NOMO-1 treated with DMSO at 0.1 percent for 48 hours (cell line): ENCODE results near the gene SH3BGR.

ENCODE experiments used
- DNase-seq: peaks from one replicate; lab custom pipeline; 2025; ENCODE audit not compliant: unreplicated experiment; lab: John Stamatoyannopoulos, UW

SH3BGR gene

GRCh38 chr21:39511102-39511501, 59.3 kb downstream of the SH3BGR start:
- DNase-seq = no peak

- no peak for DNase-seq
Measured at GRCh38 chr21:39513735-39514134, 62.0 kb downstream of the SH3BGR start.

- DNase-seq = no peak
Measured at GRCh38 chr21:39515684-39516472, 64.1 kb downstream of the SH3BGR start.

GRCh38 chr21:39518055-39518846, 66.5 kb downstream of the SH3BGR start:
- DNase-seq = peak; percentile 54

GRCh38 chr21:39518847-39519210, 67.1 kb downstream of the SH3BGR start:
- DNase-seq = no peak

- no peak for DNase-seq
Measured at GRCh38 chr21:39519835-39520234, 68.1 kb downstream of the SH3BGR start.

- no peak for DNase-seq
Measured at GRCh38 chr21:39523399-39523798, 71.6 kb downstream of the SH3BGR start.

GRCh38 chr21:39523915-39524314, 72.1 kb downstream of the SH3BGR start:
- no peak for DNase-seq

GRCh38 chr21:39525129-39525528, 73.4 kb downstream of the SH3BGR start:
- no peak for DNase-seq

- DNase-seq = no peak
Measured at GRCh38 chr21:39525601-39526000, 73.8 kb downstream of the SH3BGR start.

- DNase-seq = no peak
Measured at GRCh38 chr21:39527067-39527595, 75.4 kb downstream of the SH3BGR start.

- no peak for DNase-seq
Measured at GRCh38 chr21:39527664-39528381, 76.1 kb downstream of the SH3BGR start.

GRCh38 chr21:39529026-39529425, 77.3 kb downstream of the SH3BGR start:
- DNase-seq = no peak

GRCh38 chr21:39531064-39531463, 79.3 kb downstream of the SH3BGR start:
- DNase-seq = no peak

GRCh38 chr21:39531840-39532239, 80.1 kb downstream of the SH3BGR start:
- no peak for DNase-seq

GRCh38 chr21:39533545-39534380, 82.0 kb downstream of the SH3BGR start:
- DNase-seq = no peak

GRCh38 chr21:39535646-39536437, 84.1 kb downstream of the SH3BGR start:
- DNase-seq = no peak

GRCh38 chr21:39536835-39537234, 85.1 kb downstream of the SH3BGR start:
- DNase-seq = no peak

GRCh38 chr21:39537571-39537970, 85.8 kb downstream of the SH3BGR start:
- DNase-seq = no peak
